Measurements from ENCODE around the gene MIB2. TPM values are rescaled to one million over a fixed set of nuclear protein-coding genes. Genes with fewer than 3 reads are reported as not detected.

The MIB2 gene
- total RNA-seq, 1 experiment from 2014 or later, result 44.8 TPM

DNA sequence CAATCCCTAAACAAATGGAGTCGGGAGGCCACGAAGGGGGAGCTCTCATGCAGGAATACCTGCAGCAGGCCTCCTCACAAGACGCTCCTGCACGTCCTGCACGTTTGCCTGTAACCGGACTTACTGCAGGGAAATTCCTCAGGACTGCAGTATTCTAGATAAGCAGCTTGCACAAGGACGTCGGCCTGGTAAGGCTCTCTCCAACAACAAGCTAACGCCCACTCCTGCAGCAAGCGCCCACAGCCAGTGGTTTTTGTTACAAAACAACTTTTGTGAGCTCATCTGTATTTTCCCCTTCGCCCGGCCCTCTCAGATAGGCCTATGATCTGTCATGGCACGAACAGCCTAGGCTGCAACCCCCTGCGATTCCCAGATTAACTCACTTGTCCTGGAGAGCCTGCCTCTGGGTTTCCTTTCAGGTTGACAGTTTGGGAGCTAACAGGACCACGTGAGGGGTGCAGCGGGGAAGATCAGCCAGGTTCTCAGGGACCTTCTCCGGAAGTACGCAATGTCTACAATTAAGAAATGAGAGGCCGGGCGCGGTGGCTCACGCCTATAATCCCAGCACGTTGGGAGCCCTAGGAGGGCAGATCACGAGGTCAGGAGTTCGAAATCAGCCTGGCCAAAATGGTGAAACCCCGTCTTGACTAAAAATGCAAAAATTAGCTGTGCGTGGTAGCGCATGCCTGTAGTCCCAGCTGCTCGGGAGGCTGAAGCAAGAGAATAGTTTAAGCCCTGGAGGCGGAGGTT, 921 bp upstream of the MIB2 start:
- no peaks in the 10 kb centered on the region for H3K27me3 ChIP-seq (replicated peaks)
- peaks cover 17% of the 10 kb centered on the region for H3K4me1 ChIP-seq (replicated peaks)
- no peak for DNase-seq (ENCODE audit: low read depth in 1 of 2, low spot score in 2 of 2)
- peaks cover 6% of the 10 kb centered on the region for H3K9me3 ChIP-seq (replicated peaks)
- H3K27ac ChIP-seq, result no peak overlapping the region
- peak overlapping the region; percentile 97 for H3K4me3 ChIP-seq
- peaks cover 23% of the 10 kb centered on the region for H3K36me3 ChIP-seq

DNA sequence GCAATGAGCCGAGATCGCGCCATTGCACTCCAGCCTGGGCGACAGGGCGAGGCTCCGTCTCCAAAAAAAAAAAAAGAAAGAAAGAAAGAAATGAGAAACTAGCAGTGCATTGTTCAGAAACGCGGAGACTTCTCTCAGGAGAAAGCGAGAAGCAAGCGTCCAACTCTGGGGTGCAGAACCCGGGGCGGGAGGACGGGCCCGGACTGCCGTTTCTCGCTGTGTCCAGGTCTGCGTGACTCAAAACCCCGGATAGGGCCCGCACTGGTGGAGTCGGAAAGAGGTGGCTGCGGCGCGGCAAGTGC, 395 bp upstream of the MIB2 start:
- peaks cover 25% of the 10 kb centered on the region for H3K36me3 ChIP-seq
- no peak for DNase-seq (ENCODE audit: low read depth in 1 of 2, low spot score in 2 of 2)
- H3K27ac ChIP-seq, result 0 out of 2 replicates have a peak overlapping the region, but pooled peaks have one; percentile 99
- no peaks in the 10 kb centered on the region for H3K27me3 ChIP-seq (replicated peaks)
- peaks cover 6% of the 10 kb centered on the region for H3K9me3 ChIP-seq (replicated peaks)
- peaks cover 17% of the 10 kb centered on the region for H3K4me1 ChIP-seq (replicated peaks)
- H3K4me3 ChIP-seq, result peak overlapping the region; percentile 97

DNA sequence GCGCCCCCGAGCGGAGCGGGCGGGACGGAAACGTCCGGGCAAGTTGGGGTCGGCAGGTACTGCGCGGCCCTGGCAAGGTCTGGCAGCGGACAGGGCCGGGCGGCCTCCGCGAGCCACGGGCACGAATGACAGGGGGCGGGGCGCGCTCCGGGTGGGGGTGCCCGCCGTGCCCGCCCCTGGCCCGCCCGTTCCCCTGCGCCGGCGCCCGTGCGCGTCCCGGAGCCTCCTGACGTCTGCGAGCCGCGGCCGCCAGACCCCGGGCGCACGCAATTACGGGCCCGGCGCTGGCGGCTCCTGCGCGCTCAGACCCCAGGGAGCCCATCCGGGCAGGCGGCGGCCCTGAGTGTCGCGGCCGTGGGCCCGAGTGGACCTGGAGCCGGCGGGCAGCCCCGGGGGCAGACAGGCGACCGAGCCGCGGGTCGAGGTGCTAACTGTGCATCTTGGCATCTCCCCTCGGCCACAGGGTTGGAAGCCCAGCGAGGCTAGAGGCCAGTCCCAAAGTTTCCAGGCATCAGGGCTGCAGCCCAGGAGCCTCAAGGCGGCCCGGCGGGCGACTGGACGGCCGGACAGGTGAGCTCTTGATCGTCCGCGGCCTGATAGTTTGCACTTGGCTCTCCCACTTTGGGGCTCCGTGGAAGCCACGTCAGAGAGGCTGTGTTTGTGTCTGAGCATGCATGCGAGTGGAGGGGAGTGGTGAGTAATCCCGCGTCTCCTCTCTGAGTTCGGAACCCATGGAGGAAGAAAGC, 918 bp downstream of the MIB2 start:
- Histone ChIP-seq H3K9me3 (replicated peaks) (peaks cover 6% of the 10 kb centered on the region), H3K4me3 (peak overlapping the region; percentile 97), H3K36me3 (peaks cover 26% of the 10 kb centered on the region), H3K4me1 (replicated peaks) (peaks cover 17% of the 10 kb centered on the region), H3K27me3 (replicated peaks) (no peaks in the 10 kb centered on the region), H3K27ac (peak overlapping the region; percentile 99)
- no peak for DNase-seq (ENCODE audit: low read depth in 1 of 2, low spot score in 2 of 2)

DNA sequence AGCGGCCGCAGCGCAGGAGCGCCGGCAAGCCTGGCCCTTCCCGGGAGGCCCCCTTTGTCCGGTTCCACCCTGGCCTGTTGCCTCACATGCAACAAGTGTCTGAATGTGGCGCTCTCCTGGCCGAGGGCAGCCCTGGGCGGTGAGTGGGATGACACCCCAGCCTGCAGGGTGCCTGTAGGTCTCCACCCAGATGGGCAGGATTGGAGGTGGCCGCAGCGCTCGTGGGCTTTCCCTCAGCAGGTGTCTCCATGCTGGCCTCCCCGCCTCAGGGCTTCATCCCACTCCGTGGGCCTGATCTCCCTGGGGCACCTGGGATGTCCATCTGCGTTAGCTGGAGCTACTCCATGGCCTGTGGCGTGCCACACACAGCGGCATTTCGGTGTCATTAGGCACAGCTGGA, 1.5 kb downstream of the MIB2 start:
- peak overlapping the region; percentile 97 for H3K4me3 ChIP-seq
- no peak for DNase-seq (ENCODE audit: low read depth in 1 of 2, low spot score in 2 of 2)
- no peaks in the 10 kb centered on the region for H3K27me3 ChIP-seq (replicated peaks)
- peaks cover 26% of the 10 kb centered on the region for H3K36me3 ChIP-seq
- H3K9me3 ChIP-seq (replicated peaks), result peaks cover 6% of the 10 kb centered on the region
- H3K4me1 ChIP-seq (replicated peaks), result peaks cover 17% of the 10 kb centered on the region
- H3K27ac ChIP-seq, result no peak overlapping the region

DNA sequence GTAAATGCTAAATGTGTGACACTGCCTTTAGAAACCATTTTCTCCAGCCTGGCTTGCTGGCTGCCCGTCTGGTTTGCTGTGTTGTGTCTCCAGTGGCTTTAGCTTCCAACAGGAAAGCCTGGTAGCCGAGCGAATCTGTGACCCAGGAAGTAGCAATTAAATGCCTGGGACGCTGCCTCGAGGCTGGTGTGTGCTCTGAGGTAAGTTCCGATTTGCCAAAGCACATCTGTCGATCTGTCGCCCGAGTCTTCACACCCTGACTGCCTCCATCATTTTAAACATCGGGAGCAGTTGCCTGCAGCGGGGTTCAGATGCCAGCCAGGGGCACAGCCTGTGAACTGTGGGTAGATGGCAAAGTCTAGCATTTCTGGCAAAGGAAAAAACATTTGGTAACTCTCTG, 2.2 kb downstream of the MIB2 start:
- DNase-seq (ENCODE audit: low read depth in 1 of 2, low spot score in 2 of 2), result no peak
- peaks cover 26% of the 10 kb centered on the region for H3K36me3 ChIP-seq
- no peak overlapping the region for H3K27ac ChIP-seq
- H3K9me3 ChIP-seq (replicated peaks), result peaks cover 6% of the 10 kb centered on the region
- peaks cover 17% of the 10 kb centered on the region for H3K4me1 ChIP-seq (replicated peaks)
- H3K27me3 ChIP-seq (replicated peaks), result no peaks in the 10 kb centered on the region
- no peak overlapping the region for H3K4me3 ChIP-seq

DNA sequence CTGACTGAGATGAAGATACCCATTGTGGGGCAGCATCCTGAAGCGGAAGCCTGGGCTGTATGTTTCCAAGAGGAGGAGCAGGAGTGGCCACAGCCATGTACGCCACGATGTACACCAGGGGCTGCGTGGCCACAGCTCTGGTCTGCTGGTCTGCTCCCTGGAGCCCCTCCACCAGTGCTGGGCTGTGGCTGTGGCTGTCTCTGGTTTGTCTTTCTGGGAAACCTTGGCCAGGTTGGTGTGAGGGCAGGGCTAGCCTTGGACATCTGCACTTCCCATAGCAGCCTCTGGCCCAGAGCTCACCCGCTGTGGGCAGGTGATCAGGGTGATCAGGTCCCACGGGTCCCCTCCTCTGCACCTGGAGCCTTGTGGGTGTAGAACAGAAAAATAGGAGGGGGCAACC, 2.6 kb downstream of the MIB2 start:
- Histone ChIP-seq H3K4me1 (replicated peaks) (peaks cover 17% of the 10 kb centered on the region), H3K27me3 (replicated peaks) (no peaks in the 10 kb centered on the region), H3K27ac (no peak overlapping the region), H3K4me3 (no peak overlapping the region), H3K9me3 (replicated peaks) (peaks cover 6% of the 10 kb centered on the region), H3K36me3 (peaks cover 26% of the 10 kb centered on the region)
- DNase-seq (ENCODE audit: low read depth in 1 of 2, low spot score in 2 of 2), result no peak

DNA sequence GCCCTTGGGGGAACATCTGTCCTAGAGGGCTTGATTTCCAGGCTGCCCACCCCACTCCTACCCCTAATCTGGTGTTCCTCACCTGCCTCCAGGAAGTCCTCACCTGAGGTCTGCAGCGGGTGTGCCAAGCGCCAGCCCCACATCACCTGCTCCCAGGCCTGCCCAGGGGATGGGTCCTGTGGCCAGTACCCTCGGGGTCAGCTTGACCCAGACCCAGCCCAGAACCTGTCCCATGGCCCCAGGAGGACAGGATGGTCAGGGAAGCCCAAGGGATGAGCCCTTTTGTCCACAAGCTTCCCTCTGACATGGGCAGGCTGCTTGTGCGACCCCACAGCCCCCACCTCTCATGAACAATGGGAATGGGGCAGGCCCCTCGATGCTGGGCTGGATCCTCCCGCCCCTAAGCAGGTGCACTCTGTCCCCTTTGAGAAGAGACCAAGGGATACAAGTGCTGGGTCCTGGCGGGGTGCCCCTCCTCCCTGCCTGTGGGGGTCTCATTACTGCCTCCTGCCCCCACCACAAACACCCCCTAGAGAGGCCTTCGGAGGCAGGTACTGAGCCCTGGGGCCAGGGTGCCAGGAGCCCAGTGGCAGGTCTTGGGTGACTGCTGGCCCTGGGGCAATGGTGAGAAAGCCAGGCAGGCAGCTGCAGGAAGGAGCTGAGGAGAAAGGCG, 3.2 kb downstream of the MIB2 start:
- no peaks in the 10 kb centered on the region for H3K27me3 ChIP-seq (replicated peaks)
- H3K4me1 ChIP-seq (replicated peaks), result peaks cover 17% of the 10 kb centered on the region
- H3K36me3 ChIP-seq, result peaks cover 26% of the 10 kb centered on the region
- no peak overlapping the region for H3K4me3 ChIP-seq
- no peak for DNase-seq (ENCODE audit: low read depth in 1 of 2, low spot score in 2 of 2)
- H3K9me3 ChIP-seq (replicated peaks), result peaks cover 6% of the 10 kb centered on the region
- H3K27ac ChIP-seq, result no peak overlapping the region

DNA sequence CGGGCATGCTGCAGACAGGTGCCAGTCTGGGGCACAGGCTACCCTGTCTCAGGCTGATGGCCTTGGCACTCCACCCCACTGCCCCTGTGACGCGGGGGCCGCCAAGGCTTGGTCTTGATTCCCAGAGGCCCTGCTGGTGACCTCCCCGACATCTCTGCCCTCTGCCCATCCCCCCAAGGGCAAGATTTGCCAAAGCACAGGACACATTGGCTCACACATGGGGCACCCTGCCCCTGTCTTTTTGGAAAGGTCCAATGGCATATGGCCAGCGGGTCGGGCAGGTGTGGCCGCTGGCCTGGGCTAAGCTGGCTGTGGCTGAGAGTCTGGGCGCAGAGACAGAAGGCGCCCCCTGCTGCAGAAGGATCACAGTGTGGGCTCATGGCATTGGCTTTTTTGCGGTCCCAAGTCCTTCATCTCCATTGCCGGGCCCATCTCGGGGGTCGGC, 4.6 kb downstream of the MIB2 start:
- Histone ChIP-seq H3K27me3 (replicated peaks) (no peaks in the 10 kb centered on the region), H3K4me3 (no peak overlapping the region), H3K4me1 (replicated peaks) (peaks cover 8% of the 10 kb centered on the region), H3K36me3 (peaks cover 26% of the 10 kb centered on the region), H3K9me3 (replicated peaks) (peaks cover 6% of the 10 kb centered on the region), H3K27ac (no peak overlapping the region)
- no peak for DNase-seq (ENCODE audit: low read depth in 1 of 2, low spot score in 2 of 2)

DNA sequence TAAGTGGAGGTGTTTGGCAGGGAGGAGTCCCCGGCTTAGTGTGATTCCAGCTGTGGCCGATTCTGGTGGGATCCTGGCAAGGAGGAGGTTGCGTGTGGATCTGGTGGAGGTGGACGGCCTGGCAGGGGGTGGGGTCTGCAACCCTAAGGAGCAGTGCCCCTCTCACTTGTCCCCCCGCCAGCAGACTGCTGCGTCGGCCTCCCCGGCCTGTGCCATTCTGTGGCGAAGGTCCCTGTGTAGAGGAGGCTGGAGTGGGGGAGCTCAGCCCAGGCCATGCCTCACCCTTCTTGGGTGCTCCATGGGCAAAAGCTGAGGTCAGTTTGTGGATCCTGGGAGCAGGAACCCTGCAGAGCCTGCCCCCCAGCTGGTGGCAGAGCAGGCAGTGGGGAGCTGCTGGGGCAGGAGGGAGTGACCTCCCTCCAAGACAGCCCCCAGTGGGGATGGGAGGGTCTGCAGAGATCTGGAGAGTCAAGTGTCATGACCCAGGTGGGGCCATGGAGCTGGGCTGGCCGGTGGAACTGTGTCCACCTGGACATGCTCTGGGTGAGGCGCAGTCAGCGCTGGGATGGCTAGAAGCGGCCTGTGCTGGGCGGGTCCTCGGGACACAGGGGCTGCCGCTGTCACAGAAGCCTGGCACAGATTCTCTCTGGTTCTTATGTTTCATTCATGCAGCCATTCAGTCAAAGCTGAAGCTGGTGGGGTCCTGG, 5.3 kb downstream of the MIB2 start:
- DNase-seq (ENCODE audit: low read depth in 1 of 2, low spot score in 2 of 2), result no peak
- no peaks in the 10 kb centered on the region for H3K27me3 ChIP-seq (replicated peaks)
- no peak overlapping the region for H3K4me3 ChIP-seq
- peaks cover 6% of the 10 kb centered on the region for H3K9me3 ChIP-seq (replicated peaks)
- peaks cover 23% of the 10 kb centered on the region for H3K36me3 ChIP-seq
- H3K4me1 ChIP-seq (replicated peaks), result peaks cover 8% of the 10 kb centered on the region
- H3K27ac ChIP-seq, result no peak overlapping the region

DNA sequence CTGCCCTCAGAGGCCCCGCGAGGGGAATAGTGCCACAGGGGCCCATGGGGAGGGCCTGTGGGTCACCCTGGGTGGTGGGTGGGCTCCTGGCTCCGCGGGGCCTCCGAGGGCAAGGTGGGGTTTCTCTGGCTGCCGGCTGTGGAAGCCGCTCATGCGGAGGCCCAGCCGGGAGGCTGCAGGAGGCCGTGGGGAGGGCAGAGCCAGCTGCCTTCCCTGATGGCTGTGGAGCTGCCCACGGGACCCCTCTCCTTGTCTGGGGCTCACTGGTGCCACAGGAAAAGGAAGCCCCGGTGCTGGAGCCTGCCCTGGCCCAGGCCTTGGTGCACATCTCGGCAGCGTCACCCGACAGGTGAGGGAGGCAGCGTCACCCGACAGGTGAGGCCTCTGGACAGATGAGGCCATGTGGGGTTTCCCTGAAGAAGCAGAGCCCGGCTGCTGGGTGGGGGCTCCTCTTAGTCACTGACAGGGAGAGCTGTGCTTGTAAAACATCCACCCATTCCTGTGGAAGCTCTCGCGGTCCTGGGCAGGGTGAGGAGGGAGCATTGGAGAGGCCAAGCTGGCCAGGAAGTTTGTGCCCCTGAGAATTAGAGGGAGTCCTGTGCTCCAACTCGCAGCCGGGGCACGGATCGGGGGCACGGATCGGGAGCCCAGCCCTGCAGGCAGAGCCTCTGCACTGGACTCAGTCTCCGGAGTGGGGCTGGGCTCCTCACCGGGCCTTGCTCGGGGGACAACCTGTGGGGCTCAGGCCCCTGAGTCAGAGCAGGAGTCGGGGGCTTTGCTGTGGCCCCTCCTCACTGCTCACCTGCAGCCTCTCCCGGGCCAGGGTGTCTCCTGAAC, 6.1 kb downstream of the MIB2 start:
- H3K9me3 ChIP-seq (replicated peaks), result peaks cover under 1% of the 10 kb centered on the region; the same call in 1 of the 2 replicates
- no peak overlapping the region for H3K4me3 ChIP-seq
- no peak for DNase-seq (ENCODE audit: low read depth in 1 of 2, low spot score in 2 of 2)
- peaks cover 6% of the 10 kb centered on the region for H3K4me1 ChIP-seq (replicated peaks)
- H3K27ac ChIP-seq, result no peak overlapping the region
- no peaks in the 10 kb centered on the region for H3K27me3 ChIP-seq (replicated peaks)
- H3K36me3 ChIP-seq, result peaks cover 16% of the 10 kb centered on the region

DNA sequence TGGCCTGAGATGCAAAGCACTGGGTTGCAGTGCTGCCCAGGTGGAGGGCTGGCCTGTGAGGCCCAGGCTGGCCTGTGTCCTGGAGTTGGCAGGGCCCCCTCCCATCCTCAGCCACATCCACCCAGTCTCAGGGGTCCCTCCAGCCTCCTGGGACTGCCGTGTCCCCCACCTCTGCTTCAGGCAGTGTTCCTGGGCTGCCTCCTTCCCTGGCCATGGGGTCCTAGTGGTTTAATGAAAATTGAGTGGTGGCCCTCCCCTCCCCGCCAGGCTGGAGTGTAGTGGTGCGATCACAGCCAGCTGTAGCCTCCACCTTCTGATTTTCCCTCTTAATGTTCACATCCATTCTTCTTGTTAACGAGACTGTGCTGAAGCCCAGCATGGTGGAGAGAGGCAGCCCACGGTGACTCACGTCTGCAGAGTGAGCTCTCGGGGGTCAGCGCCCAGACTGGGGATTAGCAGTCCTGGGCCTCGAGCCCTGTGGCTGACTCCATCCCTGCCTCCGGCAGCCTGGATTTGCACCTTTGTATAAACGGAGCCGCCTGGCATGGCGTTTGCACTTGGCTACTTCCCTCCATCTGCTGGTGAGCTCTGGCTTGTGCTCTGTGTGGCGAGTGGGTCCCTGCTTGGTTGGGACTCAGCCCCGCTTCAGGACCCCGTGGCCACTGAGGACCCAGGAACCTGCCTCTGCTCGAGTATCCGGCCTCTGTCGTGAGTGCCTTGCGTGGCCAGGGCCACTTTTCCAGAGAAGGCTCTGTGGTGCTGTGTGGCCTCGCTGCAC, 6.9 kb downstream of the MIB2 start:
- Histone ChIP-seq H3K36me3 (peaks cover 16% of the 10 kb centered on the region), H3K4me1 (replicated peaks) (no peaks in the 10 kb centered on the region), H3K4me3 (no peak overlapping the region), H3K27me3 (replicated peaks) (no peaks in the 10 kb centered on the region), H3K9me3 (replicated peaks) (no peaks in the 10 kb centered on the region), H3K27ac (no peak overlapping the region)
- DNase-seq (ENCODE audit: low read depth in 1 of 2, low spot score in 2 of 2), result no peak

DNA sequence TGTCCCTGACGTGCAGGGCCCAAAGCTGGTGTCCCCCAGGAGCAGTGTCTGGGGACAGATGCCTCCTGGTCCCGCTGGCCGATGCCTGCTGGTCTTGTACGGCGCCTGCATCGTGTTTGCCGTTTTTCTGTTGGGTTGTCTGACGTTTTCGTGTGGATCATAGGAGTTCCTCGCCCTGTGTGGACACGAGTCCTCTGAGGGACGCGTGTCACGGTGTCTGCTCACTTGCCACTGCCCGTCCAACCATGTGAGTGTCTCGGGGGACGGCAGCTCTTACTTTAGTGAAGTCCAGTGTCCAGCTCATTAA, 7.4 kb downstream of the MIB2 start:
- DNase-seq (ENCODE audit: low read depth in 1 of 2, low spot score in 2 of 2), result no peak
- H3K4me3 ChIP-seq, result no peak overlapping the region
- H3K9me3 ChIP-seq (replicated peaks), result no peaks in the 10 kb centered on the region
- H3K4me1 ChIP-seq (replicated peaks), result no peaks in the 10 kb centered on the region
- peaks cover 12% of the 10 kb centered on the region for H3K36me3 ChIP-seq
- no peak overlapping the region for H3K27ac ChIP-seq
- no peaks in the 10 kb centered on the region for H3K27me3 ChIP-seq (replicated peaks)
